Measurements from ENCODE around the gene OPCML.

The OPCML gene

DNA sequence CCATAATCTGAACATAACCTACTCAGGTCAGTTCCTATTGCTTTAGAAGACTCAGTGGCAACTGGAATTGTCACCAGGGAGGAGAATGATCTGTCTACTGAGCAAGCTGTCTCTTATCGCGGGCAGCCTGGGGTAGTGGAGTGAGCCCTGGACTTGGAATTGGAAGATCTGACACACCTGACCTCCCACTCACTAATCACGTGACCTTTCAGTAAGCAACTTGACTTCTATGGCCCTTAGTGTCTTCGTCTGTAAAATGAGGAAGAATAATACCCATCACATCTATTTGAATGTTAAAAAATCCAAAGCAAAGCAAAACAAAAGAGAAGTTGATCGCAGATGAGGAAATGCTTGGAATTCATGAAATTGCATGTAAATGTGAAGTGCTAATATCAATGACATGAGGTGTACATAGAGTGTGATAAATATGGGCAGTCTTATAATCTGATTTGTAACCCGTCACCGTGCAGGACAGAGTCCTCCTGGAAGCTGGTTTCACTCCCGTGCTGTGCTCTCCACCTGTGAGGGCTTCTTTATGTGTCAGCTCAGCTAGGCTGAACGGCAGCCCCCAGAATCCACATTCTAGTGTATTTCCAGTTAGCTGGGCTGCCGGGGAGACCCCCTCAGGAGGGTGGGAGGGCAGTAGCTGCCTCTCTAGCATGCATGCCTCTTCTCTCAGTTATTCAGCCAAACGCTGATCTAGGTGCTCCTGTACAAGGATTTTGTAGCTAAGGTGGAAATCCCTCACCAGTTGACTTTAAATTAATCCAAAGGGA lies 482.9 kb downstream of the OPCML start:
- H3K4me3 ChIP-seq (ENCODE audit: low read depth, low read length), result no peak overlapping the region

DNA sequence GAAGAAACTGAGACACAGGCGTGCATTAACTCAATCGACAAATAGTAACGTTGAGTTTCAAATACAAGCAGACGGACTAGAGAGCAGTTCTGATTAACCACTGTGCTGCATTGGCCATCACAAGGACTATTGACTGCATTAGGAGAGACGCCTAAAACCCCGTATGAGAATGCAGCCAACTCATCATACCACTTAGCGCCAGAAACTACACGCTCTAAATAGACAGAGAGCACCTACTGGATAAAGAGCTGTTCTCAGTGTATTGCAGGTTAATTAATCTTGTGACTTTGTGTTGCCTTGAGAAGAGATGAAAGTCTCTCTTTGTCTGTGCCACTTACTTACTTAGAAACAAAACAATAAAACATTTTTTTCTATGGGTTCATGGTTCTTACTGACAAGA lies 484.0 kb downstream of the OPCML start:
- no peak overlapping the region for H3K4me3 ChIP-seq (ENCODE audit: low read depth, low read length)

DNA sequence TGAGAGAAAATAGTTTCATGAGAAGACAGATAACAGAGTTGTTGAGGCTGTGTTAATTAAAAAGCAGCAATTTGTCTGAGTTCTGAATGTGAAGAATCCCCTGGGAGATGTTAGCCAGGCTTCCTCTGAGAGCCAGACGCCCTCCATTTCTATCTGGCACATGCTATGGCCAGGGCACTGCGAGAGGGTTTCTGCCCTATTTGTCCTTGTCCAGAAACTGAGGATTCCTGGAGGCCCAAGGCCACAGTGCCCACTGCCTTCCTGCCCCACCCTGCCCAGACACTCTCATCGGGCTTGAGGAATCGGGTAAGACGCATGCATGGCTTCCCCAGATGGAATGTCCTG lies 484.6 kb downstream of the OPCML start:
- no peak overlapping the region for H3K4me3 ChIP-seq (ENCODE audit: low read depth, low read length)

DNA sequence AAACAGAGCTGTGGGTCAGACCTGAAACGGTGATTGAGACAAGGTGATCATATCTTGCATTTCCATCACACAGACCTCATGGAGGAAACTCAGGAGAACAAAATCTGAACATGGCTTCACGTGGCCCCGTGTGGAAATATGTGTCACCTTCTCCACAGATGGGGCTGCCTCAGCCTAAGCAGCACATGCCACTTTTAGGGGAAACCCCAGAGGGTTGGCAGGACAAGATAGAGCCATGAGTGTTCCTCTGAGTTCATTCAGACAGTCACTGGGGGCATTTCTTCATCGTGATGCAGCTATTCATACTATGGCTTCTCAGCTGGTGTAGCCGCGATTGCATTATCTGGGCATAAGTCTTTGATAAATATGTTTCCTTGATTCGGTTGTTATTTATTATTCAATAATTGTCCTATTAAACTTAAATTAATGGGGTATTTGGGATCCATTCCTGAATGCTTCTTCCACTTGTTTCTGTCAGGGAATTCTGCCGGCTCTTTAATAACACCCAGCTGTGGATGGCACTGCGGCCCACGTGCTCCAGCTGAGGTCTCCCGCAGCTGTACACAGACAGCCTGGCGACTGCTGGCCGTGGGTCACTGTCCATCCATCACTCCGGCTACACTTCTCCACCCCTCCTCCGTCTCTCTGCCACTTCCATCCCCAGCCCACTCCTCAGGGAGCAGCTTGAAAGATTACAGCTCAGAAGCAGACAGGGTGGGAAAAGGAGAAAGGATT lies 485.1 kb downstream of the OPCML start:
- no peak overlapping the region for H3K4me3 ChIP-seq (ENCODE audit: low read depth, low read length)

DNA sequence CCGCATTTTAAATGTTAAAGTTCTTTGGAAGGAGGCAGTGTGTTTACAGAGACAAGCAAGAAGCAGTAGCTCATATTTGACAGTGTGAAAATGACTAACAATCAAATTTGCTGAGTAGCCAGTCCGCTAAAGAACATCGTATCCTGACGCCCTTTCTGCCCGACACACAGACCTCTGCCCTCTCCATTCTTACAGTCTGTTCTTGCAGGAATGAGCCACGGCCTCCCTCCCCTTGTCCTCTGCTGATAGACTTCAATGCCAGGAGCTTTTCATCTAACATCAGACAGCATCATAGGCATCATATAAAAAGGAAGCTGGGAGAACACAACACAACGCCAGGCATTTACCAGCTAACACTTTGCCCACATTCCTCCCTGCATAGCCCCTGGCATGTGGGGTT lies 486.0 kb downstream of the OPCML start:
- H3K4me3 ChIP-seq (ENCODE audit: low read depth, low read length), result no peak overlapping the region

DNA sequence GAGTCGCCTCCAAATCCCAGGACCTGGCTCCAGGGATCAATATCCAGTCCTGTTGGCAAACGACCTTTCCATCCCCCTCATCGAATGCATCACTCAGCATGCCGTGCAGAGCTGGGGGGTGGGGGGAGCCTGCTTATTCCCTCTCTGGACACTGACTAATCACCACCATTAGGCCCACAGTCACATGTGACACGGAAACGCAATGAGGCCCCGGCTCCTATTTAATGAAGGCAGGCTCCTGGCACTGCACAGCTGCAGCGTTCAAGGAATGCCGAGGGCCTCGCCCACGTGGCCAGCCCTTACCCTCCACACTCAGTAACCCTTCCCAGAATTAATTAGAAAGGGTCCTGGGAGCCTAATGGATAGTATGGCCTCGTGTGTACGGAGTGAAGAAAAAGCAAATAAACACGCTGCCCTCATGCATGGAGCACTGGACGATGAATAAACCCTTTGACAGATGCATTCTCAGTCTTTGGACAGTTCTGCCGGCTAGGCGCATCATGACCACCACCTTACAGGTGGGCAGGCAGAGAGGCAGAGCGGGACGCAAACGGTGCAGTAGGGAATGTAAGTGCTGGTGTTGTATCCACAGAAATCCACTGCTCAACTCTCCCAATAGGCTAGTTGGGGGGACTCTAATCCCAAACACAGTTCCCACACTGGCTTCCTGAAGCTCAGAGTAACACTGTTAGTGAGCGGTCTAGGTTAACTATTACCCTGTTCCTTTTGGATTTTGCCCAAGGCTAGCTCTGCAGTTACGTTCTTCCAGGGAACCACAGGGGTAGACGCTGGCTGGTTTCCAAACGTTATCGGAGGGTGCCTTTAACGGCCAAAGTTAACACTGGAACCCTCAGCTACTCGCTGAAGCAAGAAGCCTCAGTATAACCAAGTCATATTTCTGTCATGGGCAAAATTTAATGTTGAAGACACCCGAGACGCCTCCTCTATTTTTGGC lies 490.1 kb downstream of the OPCML start:
- H3K4me3 ChIP-seq (ENCODE audit: low read depth, low read length), result no peak overlapping the region

DNA sequence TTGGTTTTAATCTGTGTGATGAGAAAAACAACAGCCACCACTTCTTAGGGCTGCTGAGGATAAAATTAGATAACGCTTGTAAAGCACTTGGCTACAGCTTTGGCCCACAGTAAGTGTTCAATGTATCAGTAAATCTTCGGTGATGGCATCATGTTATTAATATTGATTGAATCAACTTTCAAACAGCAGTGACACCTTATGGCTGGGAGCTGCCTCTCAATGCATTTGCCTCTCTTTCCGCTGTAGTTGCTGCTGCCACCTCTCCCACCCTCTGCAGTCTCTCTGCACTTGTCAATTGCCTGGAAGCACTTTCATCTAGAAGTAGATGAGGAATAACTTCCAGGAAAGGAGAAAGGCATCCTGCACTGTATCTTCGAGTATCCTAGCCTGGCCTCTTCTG lies 491.1 kb downstream of the OPCML start:
- H3K4me3 ChIP-seq (ENCODE audit: low read depth, low read length), result no peak overlapping the region

DNA sequence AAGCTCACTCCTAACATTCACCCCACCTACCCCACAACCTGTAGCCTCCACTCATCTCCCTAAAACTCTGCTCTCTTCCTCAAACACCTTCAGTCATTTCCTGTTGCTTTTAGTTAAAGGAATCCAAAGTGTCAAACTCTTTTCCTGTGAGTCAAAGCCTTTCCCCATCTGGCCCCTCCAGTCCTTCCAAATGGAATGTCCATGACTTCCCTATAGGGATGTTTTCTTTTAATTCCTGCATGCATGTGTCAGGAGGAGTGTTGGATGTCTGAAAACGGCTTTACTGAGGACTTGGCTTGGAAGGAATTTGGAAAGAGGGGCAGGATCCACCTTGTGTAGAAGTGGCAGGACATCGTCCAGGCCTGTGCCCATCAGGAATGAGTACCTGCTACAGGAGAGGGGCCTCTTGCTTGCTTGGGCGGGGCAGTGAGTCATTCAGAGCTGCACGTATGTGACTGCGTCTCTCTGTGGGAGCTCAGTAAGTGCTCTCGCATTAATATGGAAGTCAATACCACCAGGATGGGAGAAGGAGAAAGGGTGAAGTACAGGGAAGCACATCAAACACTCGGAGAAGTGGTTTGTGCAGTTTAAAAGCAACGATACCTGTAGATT lies 491.9 kb downstream of the OPCML start:
- no peak overlapping the region for H3K4me3 ChIP-seq (ENCODE audit: low read depth, low read length)

DNA sequence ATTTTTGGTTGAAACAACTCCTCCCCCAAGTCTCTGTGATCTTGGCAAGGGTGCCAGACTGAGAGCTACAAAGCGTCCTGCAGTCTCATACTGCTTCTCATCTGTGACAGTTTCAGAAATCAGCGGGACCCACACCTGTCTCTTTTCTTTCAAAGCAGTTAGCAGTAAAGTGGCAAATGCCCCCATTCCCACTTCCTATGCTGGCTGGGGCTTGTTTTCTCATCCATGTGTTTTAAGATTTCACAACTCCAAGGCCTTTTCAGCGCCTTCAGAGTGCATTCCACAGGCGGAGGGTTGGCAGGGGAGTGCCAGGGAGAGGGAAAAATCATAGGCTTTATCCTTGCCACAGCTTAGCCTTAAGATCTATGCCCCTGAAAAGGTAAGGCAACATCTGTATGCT lies 493.5 kb downstream of the OPCML start:
- H3K4me3 ChIP-seq (ENCODE audit: low read depth, low read length), result no peak overlapping the region

DNA sequence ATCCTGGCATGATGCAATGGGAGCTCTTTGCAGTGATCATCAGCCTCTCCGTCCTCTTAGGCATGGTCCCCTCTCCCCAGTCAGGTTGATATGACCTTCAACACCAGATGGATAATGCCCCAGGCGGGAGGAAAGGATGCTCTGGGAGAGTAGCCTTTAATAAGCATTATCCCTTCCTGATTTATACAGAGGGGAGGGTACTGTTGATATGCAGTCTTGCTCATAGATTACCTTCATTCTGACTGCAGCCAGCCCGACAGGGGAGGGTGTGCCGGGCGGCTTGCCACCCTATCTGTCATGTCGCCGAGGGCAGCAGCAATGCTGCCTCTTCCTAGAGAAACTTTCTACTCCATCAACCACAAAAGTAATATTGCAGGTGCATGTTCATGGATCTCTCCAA lies 497.4 kb downstream of the OPCML start:
- H3K4me3 ChIP-seq (ENCODE audit: low read depth, low read length), result no peak overlapping the region

DNA sequence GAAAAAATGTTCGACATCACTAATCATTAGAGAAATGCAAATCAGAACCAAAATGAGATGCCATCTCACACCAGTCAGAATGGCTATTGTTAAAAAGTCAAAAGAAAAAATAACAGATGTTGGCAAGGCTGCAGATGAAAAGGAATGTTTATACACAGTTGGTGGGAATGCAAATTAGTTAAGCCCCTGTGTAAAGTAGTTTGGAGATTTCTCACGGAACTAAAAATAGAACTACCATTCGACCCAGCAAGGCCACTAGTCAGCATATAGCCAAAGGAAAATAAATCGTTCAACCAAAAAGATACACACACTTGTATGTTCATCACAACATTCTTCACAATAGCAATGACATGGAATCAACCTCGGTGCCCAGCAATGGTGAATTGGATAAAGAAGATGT lies 503.2 kb downstream of the OPCML start:
- H3K4me3 ChIP-seq (ENCODE audit: low read depth, low read length), result no peak overlapping the region

DNA sequence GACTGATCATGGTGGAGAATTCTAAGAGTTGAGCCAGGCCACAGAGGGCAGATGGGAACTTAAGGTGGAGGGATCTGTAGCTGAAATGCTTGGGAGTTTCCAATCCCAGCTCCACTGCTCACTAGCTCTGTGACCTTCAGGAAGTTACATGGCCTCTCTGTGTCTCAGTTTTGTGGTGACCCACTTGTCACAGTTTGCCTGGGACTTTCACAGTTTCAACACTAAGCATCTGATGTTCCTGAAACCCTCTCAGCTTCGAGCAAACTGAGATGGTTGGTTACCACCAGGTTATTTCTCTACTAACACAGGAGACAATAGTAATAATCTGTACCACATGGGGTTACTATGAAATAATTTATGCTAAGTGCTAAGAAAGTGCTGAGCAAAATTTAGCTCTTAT lies 505.3 kb downstream of the OPCML start:
- no peak overlapping the region for H3K4me3 ChIP-seq (ENCODE audit: low read depth, low read length)

DNA sequence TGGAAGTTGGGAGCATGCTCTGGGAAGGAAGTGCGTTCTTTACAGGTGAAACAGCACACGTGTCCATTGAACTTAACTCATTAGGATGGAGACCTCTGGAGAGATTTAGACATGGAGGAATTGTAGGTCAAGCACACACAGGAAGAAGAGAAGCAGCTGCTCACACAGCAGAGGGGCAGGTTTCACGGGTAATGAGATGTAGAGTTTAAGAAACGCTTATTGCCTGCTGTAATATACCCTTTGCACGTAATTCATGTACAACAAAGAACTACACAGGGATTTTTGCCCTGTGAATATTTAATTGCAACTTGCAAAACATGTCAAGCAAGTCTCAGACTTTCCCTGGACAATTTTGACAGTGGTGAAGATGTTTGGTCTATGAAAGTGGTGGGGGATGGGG lies 508.0 kb downstream of the OPCML start:
- H3K4me3 ChIP-seq (ENCODE audit: low read depth, low read length), result no peak overlapping the region

DNA sequence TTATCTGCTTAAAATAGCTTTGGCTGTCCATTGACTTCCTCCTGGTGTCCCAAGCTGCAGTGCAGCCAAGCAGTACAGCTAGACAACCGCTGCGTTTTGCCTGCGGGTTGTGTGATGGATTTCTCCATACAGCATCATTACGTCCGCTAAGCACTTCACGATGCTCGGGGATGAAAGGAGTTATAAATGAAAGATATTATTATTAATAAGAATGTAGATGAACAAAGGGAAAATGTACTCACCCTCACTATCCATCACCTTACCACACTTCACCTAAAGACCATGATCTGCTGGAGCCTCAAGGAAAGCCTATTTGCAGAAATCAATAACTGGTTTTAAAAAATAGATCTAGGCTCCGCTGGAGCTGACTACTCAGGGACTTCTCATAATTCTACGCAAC lies 509.1 kb downstream of the OPCML start:
- H3K4me3 ChIP-seq (ENCODE audit: low read depth, low read length), result no peak overlapping the region

DNA sequence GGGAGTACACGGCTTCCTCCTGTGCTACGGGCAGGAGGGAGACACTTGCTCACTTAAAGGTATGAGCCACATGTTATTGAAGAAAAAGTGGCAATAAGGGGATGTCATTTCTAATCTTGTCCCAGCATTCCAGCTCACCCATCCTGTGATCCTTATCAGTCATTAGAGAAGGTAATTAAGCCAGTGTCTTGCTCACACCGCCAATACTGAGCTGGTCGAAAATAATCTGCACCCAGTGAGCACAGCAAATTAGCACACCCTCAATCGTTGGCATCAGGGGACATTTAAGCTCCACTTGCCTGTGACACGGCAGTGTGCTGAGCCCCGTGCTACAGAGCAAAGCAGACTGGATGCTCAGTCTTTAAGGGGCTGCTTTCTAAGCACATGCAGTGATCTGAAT lies 510.7 kb downstream of the OPCML start:
- H3K4me3 ChIP-seq (ENCODE audit: low read depth, low read length), result no peak overlapping the region

DNA sequence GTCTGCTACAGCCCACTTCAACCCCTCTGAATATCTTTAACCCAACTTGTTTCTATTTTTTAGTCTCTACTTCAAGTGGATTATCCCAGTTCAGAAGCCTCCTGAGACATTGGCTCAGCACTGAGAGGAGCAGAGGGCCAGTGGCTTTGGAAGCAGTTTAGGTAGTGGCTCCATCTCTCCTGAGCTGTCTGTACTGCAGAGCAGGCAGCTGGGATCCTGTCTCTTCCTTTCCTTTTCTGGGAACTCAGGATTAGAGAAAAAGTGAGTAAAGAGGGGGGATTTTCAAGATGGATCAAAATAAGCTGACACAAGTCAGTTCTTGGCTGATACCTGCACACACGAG lies 512.0 kb downstream of the OPCML start:
- no peak overlapping the region for H3K4me3 ChIP-seq (ENCODE audit: low read depth, low read length)

DNA sequence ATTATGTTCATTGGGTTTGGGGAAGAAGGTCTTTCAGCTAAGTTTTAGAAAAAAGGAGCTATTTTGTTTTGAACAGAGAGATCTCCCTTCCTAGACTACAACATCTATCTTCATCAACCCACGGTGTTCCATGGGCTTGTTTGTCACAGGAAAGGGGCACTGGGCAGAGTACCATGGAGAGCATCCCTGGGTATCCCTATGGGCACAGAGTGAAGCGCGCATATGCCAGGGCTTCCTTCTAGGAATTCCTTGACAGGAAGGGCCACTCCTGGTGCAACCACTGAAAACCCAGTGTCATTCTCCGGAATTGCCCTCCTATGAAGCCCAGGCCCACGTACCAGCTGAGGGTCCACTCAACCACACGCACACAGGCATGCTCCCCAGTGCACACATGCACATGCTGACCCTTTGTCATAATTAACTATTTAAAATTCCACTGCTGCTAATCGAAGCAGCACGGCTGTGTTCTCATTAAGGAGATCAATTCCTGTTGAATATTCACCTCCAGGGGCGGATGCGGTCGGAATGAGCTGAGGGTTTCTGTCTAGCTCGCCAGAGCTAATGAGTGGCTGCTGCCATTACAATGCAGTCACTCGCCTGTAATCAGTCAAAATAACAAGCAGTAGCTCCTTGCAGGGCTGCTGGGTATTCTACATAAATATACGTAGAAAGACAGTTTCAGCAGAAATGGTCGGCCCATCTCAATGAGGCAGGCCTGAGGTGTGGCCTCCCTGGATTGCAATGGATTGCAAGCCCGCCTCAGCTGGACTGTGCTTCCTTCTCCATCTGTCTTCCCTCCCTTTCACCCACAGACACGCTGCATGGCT lies 512.5 kb downstream of the OPCML start:
- no peak overlapping the region for H3K4me3 ChIP-seq (ENCODE audit: low read depth, low read length)

DNA sequence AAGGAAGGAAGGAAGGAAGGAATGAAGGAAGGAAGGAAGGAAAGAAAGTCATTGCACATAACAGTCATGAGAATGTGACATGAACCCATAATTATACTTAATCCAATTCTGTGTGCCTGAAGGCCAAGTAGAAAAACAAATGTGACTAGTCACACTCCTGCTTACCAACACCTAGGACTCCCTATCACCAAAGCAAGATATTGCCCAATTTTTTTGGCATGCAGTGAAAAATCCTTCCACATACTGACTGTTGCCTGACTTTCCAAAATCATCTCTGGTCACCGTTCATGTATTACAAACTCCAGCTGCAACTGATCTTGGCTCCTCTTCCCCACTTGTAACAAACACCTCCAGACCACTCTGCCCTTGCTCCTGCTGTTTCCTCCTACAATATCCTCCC lies 516.8 kb downstream of the OPCML start:
- no peak overlapping the region for H3K4me3 ChIP-seq (ENCODE audit: low read depth, low read length)

DNA sequence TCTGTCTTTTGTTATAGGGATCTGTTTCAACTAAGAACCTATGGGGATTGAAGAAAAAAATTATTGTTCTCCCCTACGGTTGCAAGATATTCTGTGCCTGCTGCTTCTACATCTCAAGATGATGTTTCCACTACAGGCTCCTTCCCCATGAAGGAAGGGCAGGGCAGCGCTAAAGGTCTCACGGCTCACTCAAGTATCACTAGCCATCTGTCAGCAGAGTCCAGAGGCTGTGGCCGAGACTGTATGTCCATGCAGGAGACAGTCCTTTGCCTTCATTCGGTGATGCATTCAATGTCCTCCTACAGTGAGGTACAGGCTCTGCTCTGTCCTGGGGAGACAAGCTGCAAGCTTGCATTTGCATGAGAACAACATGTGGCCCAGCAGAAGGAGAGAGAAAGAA lies 518.0 kb downstream of the OPCML start:
- no peak overlapping the region for H3K4me3 ChIP-seq (ENCODE audit: low read depth, low read length)

DNA sequence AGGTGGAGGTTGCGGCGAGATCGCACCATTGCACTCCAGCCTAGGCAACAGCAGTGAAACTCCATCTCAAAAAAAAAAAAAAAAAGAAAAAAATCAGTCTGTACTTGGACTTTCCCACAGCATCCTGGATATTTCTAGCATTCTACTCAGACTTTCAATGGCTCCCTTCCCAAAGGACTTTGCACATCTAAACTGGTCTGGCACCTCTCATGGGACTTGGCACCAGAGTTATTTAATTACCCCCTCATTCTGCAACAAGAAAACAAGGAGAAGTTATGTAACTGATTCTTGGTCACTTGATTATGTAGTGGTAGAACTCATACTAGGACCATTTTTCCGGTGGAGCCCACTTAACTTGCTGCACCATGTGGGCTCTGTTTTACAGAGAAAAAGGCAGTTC lies 519.5 kb downstream of the OPCML start:
- no peak overlapping the region for H3K4me3 ChIP-seq (ENCODE audit: low read depth, low read length)

All from iPS-11a (cell line).